Thoracic aorta (tissue), 2 donors: ENCODE data around the gene LAMA5. TPM values are rescaled to one million over a fixed set of nuclear protein-coding genes. Genes with fewer than 3 reads are reported as not detected.

Experiments
- ATAC-seq: fragments of 150-250 bp; one replicate; pipeline ENCODE4 v1.8.0; 2017; ENCODE audit warnings: low read depth; ENCODE audit not compliant: insufficient number of reproducible peaks, low FRiP score
- DNase-seq: peaks from one replicate; pipeline ENCODE4 v3.0.0-alpha.2; 2020; ENCODE audit warnings: low spot score
- H3K27ac ChIP-seq, 2 donors: fragments of 200-600 bp; sonication (generic); 1 replicate in 1 of 2; 2 replicates in 1 of 2; pipeline ENCODE4 v1.5.1; 2016; ENCODE audit warnings: mild to moderate bottlenecking in 2 of 2, moderate library complexity in 2 of 2
- H3K27me3 ChIP-seq: fragments of 200-600 bp; sonication (generic); replicated peaks from 2 replicates; pipeline ENCODE4 v1.6.0; 2016; ENCODE audit warnings: mild to moderate bottlenecking; ENCODE audit not compliant: insufficient read depth
- H3K36me3 ChIP-seq: fragments of 200-600 bp; sonication (generic); one replicate; pipeline ENCODE4 v1.5.1; 2016
- H3K4me1 ChIP-seq, 2 donors: fragments of 200-600 bp; sonication (generic); 1 replicate in 1 of 2; 2 replicates in 1 of 2; pipeline versions ENCODE4 v1.5.1 to v1.6.0; 2016; ENCODE audit warnings: low read depth in 2 of 2, mild to moderate bottlenecking in 1 of 2; ENCODE audit not compliant: control insufficient read depth in 1 of 2
- H3K4me3 ChIP-seq: fragments of 200-600 bp; sonication (generic); 2 replicates; pipeline ENCODE4 v1.5.1; 2016; ENCODE audit warnings: mild to moderate bottlenecking
- H3K9me3 ChIP-seq: fragments of 200-600 bp; sonication (generic); 2 replicates; pipeline ENCODE4 v1.5.1; 2016
- total RNA-seq, 2 donors: library from RNA; depleted of rRNA; stranded (reverse); fragments of >200 nt; gene quantifications; one replicate each; pipeline versions ENCODE4 v1.1.0 to v1.2.3, GENCODE V29; 2016
- TF ChIP-seq, protein P1 (sequence below): fragments of 200-600 bp; sonication (generic); IDR thresholded peaks from one replicate; pipeline ENCODE4 v1.5.1; 2019; ENCODE audit warnings: antibody characterized with exemption

LAMA5 gene
- total RNA-seq, 2 donors from 2014 or later: 289 to 333 TPM

DNA sequence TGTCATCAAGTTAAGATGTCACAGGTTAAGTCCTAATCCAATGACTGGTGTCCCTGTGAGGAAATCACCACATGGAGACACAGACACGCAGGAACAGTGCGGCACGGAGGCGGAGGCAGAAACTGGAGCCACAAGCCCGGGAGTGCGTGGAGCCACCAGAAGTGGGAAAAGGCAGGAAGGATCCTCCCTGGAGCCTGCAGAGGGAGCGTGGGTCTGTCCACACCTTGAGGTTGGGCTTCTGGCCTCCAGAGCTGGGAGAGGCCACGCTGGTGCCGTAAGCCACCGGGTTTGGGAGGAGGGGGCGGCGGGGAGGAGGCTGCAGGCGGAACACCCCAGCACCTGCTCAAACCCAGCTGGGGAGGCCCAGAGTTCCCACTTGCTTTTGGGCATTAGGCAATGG, 36.2 kb upstream of the LAMA5 start:
- no peak for ATAC-seq
- H3K4me1 ChIP-seq: peaks cover 12 to 23% of the 10 kb centered on the region in 2 donors
- TF ChIP-seq, protein P1, sequence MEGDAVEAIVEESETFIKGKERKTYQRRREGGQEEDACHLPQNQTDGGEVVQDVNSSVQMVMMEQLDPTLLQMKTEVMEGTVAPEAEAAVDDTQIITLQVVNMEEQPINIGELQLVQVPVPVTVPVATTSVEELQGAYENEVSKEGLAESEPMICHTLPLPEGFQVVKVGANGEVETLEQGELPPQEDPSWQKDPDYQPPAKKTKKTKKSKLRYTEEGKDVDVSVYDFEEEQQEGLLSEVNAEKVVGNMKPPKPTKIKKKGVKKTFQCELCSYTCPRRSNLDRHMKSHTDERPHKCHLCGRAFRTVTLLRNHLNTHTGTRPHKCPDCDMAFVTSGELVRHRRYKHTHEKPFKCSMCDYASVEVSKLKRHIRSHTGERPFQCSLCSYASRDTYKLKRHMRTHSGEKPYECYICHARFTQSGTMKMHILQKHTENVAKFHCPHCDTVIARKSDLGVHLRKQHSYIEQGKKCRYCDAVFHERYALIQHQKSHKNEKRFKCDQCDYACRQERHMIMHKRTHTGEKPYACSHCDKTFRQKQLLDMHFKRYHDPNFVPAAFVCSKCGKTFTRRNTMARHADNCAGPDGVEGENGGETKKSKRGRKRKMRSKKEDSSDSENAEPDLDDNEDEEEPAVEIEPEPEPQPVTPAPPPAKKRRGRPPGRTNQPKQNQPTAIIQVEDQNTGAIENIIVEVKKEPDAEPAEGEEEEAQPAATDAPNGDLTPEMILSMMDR: no peak

DNA sequence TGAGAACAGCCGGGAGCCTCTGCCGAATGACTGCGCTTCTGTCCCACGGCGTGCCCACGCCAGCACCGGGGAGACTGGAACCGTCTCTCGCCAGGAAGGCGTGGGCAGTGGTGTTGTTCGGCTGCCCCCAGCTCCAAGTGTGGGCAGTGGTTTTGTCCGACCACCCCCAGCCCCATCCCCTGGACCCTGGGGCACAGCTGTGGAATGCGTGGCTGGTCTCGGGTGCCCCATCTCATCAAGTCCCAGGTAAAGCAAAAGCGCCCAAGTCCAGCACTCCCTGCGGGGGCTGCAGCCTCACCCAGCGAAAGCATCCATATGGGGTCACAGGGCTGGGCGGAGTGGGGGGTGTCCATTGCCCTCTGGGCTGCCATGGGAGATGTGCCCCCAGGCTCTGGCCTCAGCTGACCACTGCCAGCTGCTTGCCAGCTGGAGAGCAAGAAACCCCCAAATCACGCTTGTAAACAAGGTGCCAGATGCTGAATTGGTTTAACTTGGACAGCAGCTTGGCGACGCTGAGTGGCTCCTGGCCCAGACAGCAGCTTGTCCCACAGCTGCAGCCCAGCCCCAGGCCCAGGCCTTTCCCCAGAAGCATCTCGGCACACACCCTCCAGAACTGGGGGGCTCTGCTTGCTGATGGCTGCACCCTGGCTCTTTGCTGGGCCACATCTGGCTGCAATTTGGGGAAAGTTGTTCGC, 35.5 kb upstream of the LAMA5 start:
- H3K4me3 ChIP-seq: no peak overlapping the region
- no peaks in the 10 kb centered on the region for H3K9me3 ChIP-seq
- TF ChIP-seq, protein P1: no peak
- DNase-seq (no peak), ATAC-seq (no peak)
- no peaks in the 10 kb centered on the region for H3K36me3 ChIP-seq
- H3K27me3 ChIP-seq: no peaks in the 10 kb centered on the region
- H3K4me1 ChIP-seq: peaks cover 12 to 22% of the 10 kb centered on the region in 2 donors
- no peak overlapping the region for H3K27ac ChIP-seq

More for the DNA sequence above, 36.2 kb upstream of the LAMA5 start:
- Histone ChIP-seq H3K27me3 (no peaks in the 10 kb centered on the region), H3K9me3 (no peaks in the 10 kb centered on the region), H3K27ac (no peak overlapping the region), H3K36me3 (no peaks in the 10 kb centered on the region), H3K4me3 (no peak overlapping the region)
- DNase-seq: no peak

DNA sequence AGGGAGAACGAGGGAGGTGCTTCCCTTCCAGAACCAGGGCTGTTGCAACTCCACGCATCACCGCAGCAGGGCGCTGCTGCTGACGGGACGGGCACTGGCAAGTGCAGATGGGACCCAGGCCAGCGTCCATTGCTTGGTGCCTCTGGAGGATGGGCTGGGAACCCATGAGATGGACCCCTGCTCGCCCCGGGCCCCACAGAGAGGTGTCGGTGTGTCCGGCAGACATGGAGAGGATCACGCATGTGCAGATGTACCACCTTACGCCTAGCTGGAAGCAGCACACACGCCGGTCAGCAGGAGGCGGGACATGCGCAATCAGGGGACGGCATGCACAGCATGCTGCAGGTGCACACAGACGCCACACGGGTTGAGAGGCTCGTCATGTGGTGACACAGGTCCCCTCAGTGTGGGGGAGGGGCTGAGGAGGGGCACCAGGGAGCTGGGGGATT, 34.2 kb upstream of the LAMA5 start:
- Histone ChIP-seq H3K27ac (no peak overlapping the region), H3K4me3 (no peak overlapping the region), H3K27me3 (no peaks in the 10 kb centered on the region), H3K36me3 (no peaks in the 10 kb centered on the region), H3K4me1 (peaks cover 10 to 15% of the 10 kb centered on the region in 2 donors), H3K9me3 (no peaks in the 10 kb centered on the region)
- TF ChIP-seq, protein P1: no peak
- ATAC-seq (no peak), DNase-seq (no peak)

DNA sequence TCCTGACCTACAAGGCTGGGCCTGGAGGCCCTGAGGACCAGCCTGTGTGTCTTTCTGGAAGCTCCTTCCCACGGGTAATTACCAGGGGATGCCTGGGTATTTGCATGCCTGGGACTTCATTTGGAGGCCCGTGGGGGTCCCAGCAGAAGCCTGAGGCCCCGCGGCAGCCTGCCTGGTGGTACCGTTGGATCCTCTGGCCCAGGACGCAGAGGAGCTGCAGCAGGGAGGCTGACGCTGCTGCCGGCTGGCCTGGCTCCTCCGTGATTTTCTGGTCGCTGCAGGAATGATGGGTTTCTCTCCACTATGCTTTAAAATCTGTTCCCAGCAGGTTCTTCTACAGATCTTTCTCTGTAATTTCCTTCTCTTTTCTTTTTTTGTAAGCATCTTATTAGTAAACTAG, 33.4 kb upstream of the LAMA5 start:
- TF ChIP-seq, protein P1: no peak
- Histone ChIP-seq H3K9me3 (no peaks in the 10 kb centered on the region), H3K4me1 (peaks cover 2 to 7% of the 10 kb centered on the region in 2 donors), H3K27ac (no peak overlapping the region), H3K4me3 (no peak overlapping the region), H3K27me3 (no peaks in the 10 kb centered on the region), H3K36me3 (no peaks in the 10 kb centered on the region)
- ATAC-seq (no peak), DNase-seq (no peak)

DNA sequence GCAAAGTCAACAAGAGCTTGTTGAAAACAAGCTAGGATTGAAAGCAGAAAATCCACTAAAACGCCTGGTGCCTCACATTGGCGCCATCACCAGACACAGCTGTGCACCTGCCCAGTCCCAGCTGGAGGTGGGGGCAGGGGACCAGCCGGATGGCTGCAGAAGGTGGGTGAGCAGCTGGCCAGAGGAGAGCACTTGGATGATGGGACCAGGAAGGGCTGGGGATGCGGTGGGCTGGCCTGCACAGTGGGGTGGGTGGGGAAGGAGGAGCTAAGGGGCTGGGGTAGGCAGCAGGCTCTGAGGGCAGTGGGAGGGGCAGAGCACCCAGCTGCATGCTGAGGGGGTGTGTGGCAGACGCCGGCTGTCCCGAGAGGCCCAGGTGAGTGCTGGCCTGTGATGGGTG, 32.9 kb upstream of the LAMA5 start:
- Histone ChIP-seq H3K9me3 (no peaks in the 10 kb centered on the region), H3K36me3 (no peaks in the 10 kb centered on the region), H3K27ac (no peak overlapping the region), H3K4me3 (no peak overlapping the region), H3K4me1 (peaks cover 0 to 2% of the 10 kb centered on the region in 2 donors), H3K27me3 (no peaks in the 10 kb centered on the region)
- TF ChIP-seq, protein P1: no peak
- DNase-seq: no peak
- ATAC-seq: no peak
